GM21619 (cell line): ENCODE measurements around the gene ARL13A.
"Not testable (repeated sequence)": the region's sequence is repeated elsewhere in the genome, so short reads cannot be mapped to it uniquely, and the experiment has no call there.

ENCODE experiments used
- ATAC-seq: cut with Tn5 transposase; IDR thresholded peaks from one replicate; pipeline ENCODE4 v1.9.1; 2021; ENCODE audit not compliant: unreplicated experiment

The ARL13A gene

GRCh38 chrX:100984818-100985217 lies 15.3 kb downstream of the ARL13A start:
- no peak for ATAC-seq

- ATAC-seq: no peak
These were observed 20.6 kb downstream of the ARL13A start for GRCh38 chrX:100990139-100990538.

DNA sequence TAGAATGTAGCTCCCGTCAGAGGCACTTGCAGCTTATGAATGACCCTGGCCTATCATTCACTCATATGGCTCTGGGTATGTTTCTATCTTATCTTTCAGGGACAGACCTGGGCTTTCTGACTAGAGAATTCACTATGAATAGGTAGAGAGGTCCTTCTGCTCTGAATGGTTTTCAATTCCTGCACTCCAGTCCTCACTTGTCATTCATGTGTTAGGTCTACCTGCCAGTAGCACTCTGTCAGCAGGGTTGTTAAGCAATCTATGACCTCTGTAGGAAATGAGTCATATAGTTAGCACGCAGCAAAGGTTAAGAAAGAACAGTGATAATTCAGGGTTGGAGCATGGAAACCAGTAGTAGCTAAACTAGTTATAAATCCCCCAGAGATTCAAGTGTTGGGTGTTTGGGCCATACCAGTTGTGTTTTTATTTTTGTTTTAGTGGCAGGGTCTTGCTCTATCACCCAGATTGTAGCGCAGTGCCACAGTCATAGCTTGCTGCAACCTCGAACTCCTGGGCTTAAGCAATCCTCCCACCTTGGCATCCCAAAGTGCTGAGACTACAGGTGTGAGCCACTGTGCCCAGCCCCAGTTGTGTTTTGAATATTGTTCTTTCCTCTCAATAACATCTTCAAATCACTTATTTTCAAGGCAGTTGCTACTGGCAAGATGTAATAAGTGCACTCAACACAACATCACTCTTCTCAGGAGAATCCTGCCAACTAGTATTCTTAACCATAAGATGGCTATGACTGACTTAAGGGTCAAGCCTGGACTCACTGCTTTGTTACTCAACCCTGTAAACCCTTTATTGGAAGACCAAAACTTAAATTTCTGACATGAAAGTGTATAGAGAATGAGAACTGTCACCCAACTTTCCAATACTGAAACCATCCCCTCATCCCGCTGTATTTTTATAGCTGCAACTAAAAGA lies 25.1 kb downstream of the ARL13A start:
- peak; percentile 98 for ATAC-seq

GRCh38 chrX:100995469-100995868 lies 26.0 kb downstream of the ARL13A start:
- no peak for ATAC-seq

- ATAC-seq: no peak
These were observed 29.9 kb downstream of the ARL13A start for GRCh38 chrX:100999451-100999850.

- ATAC-seq: no peak
These were observed 39.6 kb downstream of the ARL13A start for GRCh38 chrX:101009090-101009489.

GRCh38 chrX:101012031-101012430 lies 42.5 kb downstream of the ARL13A start:
- ATAC-seq: not testable (repeated sequence)

- ATAC-seq: no peak
These were observed 52.5 kb downstream of the ARL13A start for GRCh38 chrX:101022020-101022419.

- ATAC-seq: no peak
These were observed 55.6 kb downstream of the ARL13A start for GRCh38 chrX:101025126-101025525.

DNA sequence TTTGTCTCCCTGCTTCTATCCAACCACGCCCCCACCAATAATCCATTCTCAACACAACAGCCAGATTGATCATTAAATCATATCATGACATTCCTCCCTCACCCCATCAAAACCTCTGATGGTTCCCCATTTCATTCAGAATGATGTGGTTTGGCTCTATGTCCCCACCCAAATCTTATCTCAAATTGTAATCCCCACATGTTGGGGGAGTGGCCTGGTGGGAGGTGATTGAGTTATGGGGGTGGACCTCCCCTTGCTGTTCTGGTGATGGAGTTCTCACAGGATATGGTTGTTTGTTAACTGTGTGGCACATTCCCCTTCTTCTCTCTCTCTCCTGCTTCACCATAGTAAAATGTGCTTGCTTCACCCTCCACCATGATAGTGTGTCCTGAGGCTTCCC lies 59.1 kb downstream of the ARL13A start:
- no peak for ATAC-seq

GRCh38 chrX:101029665-101030064 lies 60.2 kb downstream of the ARL13A start:
- ATAC-seq: no peak

GRCh38 chrX:101037231-101037630 lies 67.7 kb downstream of the ARL13A start:
- ATAC-seq: no peak

- ATAC-seq: no peak
These were observed 70.7 kb downstream of the ARL13A start for GRCh38 chrX:101040197-101040596.
